ENCODE data around the gene KLHDC8B. TPM values are rescaled to one million over a fixed set of nuclear protein-coding genes. Genes with fewer than 3 reads are reported as not detected.

The KLHDC8B gene
- total and polyA plus RNA-seq, 2 donors (not counting 1 experiment from before 2014, with no cell fraction given) = 34.4 to 40.5 TPM

- H3K9me3 ChIP-seq (ENCODE audit: control insufficient read depth, insufficient read depth, low read depth, low read length) = no peaks in the 10 kb centered on the region
- no peak overlapping the region for H3K27ac ChIP-seq (ENCODE audit: insufficient read depth, low read length)
- peaks cover 7% of the 10 kb centered on the region for H3K4me1 ChIP-seq (ENCODE audit: control insufficient read depth, extremely low read depth, insufficient read depth, low read length)
- H3K27me3 ChIP-seq (ENCODE audit: control insufficient read depth, insufficient read depth, low read length) = no peaks in the 10 kb centered on the region
- no peak overlapping the region for H3K9ac ChIP-seq (ENCODE audit: insufficient read depth, low read length)
- H3K4me3 ChIP-seq (replicated peaks in 1 of 4; ENCODE audit: control extremely low read depth in 1 of 4, insufficient read depth in 1 of 4, low read depth in 3 of 4, low read length in 4 of 4) = no peak overlapping the region
- DNase-seq (ENCODE audit: low read depth in 2 of 2) = no peak
- no peak overlapping the region for H2AFZ ChIP-seq (ENCODE audit: low read length)
- TF ChIP-seq EZH2 (IDR thresholded peaks at IDR 0.05; ENCODE audit: low read length, missing control alignments) = no peak
- TF ChIP-seq, protein P1, sequence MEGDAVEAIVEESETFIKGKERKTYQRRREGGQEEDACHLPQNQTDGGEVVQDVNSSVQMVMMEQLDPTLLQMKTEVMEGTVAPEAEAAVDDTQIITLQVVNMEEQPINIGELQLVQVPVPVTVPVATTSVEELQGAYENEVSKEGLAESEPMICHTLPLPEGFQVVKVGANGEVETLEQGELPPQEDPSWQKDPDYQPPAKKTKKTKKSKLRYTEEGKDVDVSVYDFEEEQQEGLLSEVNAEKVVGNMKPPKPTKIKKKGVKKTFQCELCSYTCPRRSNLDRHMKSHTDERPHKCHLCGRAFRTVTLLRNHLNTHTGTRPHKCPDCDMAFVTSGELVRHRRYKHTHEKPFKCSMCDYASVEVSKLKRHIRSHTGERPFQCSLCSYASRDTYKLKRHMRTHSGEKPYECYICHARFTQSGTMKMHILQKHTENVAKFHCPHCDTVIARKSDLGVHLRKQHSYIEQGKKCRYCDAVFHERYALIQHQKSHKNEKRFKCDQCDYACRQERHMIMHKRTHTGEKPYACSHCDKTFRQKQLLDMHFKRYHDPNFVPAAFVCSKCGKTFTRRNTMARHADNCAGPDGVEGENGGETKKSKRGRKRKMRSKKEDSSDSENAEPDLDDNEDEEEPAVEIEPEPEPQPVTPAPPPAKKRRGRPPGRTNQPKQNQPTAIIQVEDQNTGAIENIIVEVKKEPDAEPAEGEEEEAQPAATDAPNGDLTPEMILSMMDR (conservative IDR thresholded peaks at IDR 0.05 in 1 of 2, IDR thresholded peaks at IDR 0.05 in 1 of 2; ENCODE audit: low read depth in 1 of 2, low read length in 2 of 2) = no peak
- H4K20me1 ChIP-seq (ENCODE audit: control insufficient read depth, extremely low read depth, insufficient read depth, low read length) = no peaks in the 10 kb centered on the region
- no peaks in the 10 kb centered on the region for H3K79me2 ChIP-seq (ENCODE audit: control insufficient read depth, insufficient read depth, low read length)
- H3K4me2 ChIP-seq (ENCODE audit: extremely low read depth, insufficient read depth, low read length) = no peak overlapping the region
- H3K36me3 ChIP-seq (ENCODE audit: control insufficient read depth, insufficient read depth, low read length) = no peaks in the 10 kb centered on the region
These were observed 50.6 kb downstream of the KLHDC8B start for GRCh38 chr3:49222002-49222401.

Other genes with a start within 250 kb of the KLHDC8B start
- 33.4 and 46.7 TPM in 2 replicates for gene P4HTM, start 181.4 kb upstream of the KLHDC8B start, total RNA-seq
- gene P4HTM, start 181.4 kb upstream of the KLHDC8B start, polyA plus RNA-seq = 16.0 and 16.2 TPM in 2 replicates
- 59.6 and 77.9 TPM in 2 replicates for gene WDR6, start 164.2 kb upstream of the KLHDC8B start, total RNA-seq
- gene WDR6, start 164.2 kb upstream of the KLHDC8B start, polyA plus RNA-seq = 58.7 and 68.2 TPM in 2 replicates
- gene DALRD3, start 153.0 kb upstream of the KLHDC8B start, total RNA-seq = 53.4 and 70.2 TPM in 2 replicates
- 40.2 and 50.8 TPM in 2 replicates for gene DALRD3, start 153.0 kb upstream of the KLHDC8B start, polyA plus RNA-seq
- gene NDUFAF3, start 149.5 kb upstream of the KLHDC8B start, total RNA-seq = 71.1 and 113 TPM in 2 replicates
- gene NDUFAF3, start 149.5 kb upstream of the KLHDC8B start, polyA plus RNA-seq = 57.3 and 69.1 TPM in 2 replicates
- gene IMPDH2, start 142.2 kb upstream of the KLHDC8B start, total RNA-seq = 448 and 560 TPM in 2 replicates
- gene IMPDH2, start 142.2 kb upstream of the KLHDC8B start, polyA plus RNA-seq = 187 and 203 TPM in 2 replicates
- 50.3 and 59.0 TPM in 2 replicates for gene QRICH1, start 77.5 kb upstream of the KLHDC8B start, total RNA-seq
- 48.7 and 71.6 TPM in 2 replicates for gene QRICH1, start 77.5 kb upstream of the KLHDC8B start, polyA plus RNA-seq
- 292 and 304 TPM in 2 replicates for gene QARS1, start 66.8 kb upstream of the KLHDC8B start, total RNA-seq
- gene QARS1, start 66.8 kb upstream of the KLHDC8B start, polyA plus RNA-seq = 164 and 166 TPM in 2 replicates
- 49.1 and 53.8 TPM in 2 replicates for gene USP19, start 50.8 kb upstream of the KLHDC8B start, total RNA-seq
- 23.3 and 25.0 TPM in 2 replicates for gene USP19, start 50.8 kb upstream of the KLHDC8B start, polyA plus RNA-seq
- 747 and 1,026 TPM in 2 replicates for gene LAMB2, start 38.5 kb upstream of the KLHDC8B start, total RNA-seq
- gene LAMB2, start 38.5 kb upstream of the KLHDC8B start, polyA plus RNA-seq = 285 and 375 TPM in 2 replicates
- 16.4 and 17.8 TPM in 2 replicates for gene CCDC71, start 5.3 kb upstream of the KLHDC8B start, total RNA-seq
- gene CCDC71, start 5.3 kb upstream of the KLHDC8B start, polyA plus RNA-seq = 13.0 and 16.1 TPM in 2 replicates
- 1.5 TPM in 2 replicates for gene C3orf62, start 105.6 kb downstream of the KLHDC8B start, total RNA-seq
- 1.2 and 1.3 TPM in 2 replicates for gene C3orf62, start 105.6 kb downstream of the KLHDC8B start, polyA plus RNA-seq
- gene USP4, start 168.5 kb downstream of the KLHDC8B start, total RNA-seq = 20.3 and 28.7 TPM in 2 replicates
- 47.1 and 53.9 TPM in 2 replicates for gene USP4, start 168.5 kb downstream of the KLHDC8B start, polyA plus RNA-seq
- gene GPX1, start 186.8 kb downstream of the KLHDC8B start, total RNA-seq = 447 and 456 TPM in 2 replicates
- 227 and 428 TPM in 2 replicates for gene GPX1, start 186.8 kb downstream of the KLHDC8B start, polyA plus RNA-seq
- gene RHOA, start 240.4 kb downstream of the KLHDC8B start, total RNA-seq = 352 and 548 TPM in 2 replicates
- 727 and 1,002 TPM in 2 replicates for gene RHOA, start 240.4 kb downstream of the KLHDC8B start, polyA plus RNA-seq
- 14.4 and 34.5 TPM in 2 replicates for gene TCTA, start 240.8 kb downstream of the KLHDC8B start, total RNA-seq
- gene TCTA, start 240.8 kb downstream of the KLHDC8B start, polyA plus RNA-seq = 51.6 and 57.8 TPM in 2 replicates